Epithelial cell of esophagus (primary cell): ENCODE results near the gene CEP72.

Source experiments
- DNase-seq: peaks from one replicate; pipeline ENCODE4 v3.0.0; 2010; ENCODE audit warnings: low read depth
- H3K4me3 ChIP-seq: 2 replicates; pipeline ENCODE4 v1.5.1; 2011; ENCODE audit warnings: mild to moderate bottlenecking, low read length, control low read depth
- CTCF ChIP-seq: IDR thresholded peaks from 2 replicates; pipeline ENCODE4 v1.5.1; 2011; ENCODE audit warnings: low read depth, mild to moderate bottlenecking, low read length, control low read depth, inconsistent platforms; ENCODE audit not compliant: insufficient read depth; ENCODE audit errors: missing control alignments

Gene CEP72

DNA sequence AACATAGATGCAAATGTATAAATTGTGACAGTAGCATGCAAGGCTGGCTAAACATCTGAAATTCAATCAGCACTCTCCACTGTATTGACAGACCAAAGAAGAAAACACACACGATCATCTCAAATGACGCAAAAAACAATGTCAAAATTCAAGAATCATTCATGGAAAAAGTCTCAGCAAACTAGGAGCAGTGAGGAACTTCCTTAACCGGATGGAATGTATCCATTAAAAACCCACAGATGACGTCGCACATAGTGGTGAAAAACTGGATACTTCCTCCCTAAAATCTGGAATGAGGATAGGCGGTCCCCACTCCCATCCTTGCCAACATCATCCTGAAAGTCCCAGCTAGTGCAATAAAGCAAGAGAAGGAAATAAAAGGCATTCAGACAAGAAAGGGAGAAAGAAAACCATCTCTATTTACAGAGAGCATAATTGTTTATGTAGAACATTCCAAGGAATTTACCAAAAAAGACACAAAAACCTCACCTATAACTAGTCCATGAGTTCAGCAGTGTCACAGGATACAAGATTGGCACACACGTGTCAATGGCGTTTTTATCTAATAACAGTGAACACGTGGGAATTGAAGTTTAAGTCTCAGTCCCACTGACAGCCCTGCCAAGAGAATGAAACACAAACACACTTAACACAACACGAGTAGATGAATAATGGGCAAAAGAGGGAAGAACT is 14.1 kb upstream of the CEP72 start:
- H3K4me3 ChIP-seq, result no peak overlapping the region
- TF ChIP-seq CTCF, result no peak
- no peak for DNase-seq

- no peak for TF ChIP-seq CTCF
- no peak for DNase-seq
- no peak overlapping the region for H3K4me3 ChIP-seq
Measured at GRCh38 chr5:598564-598890, 13.6 kb upstream of the CEP72 start.

GRCh38 chr5:600886-601541 is 11.1 kb upstream of the CEP72 start:
- H3K4me3 ChIP-seq, result no peak overlapping the region
- no peak for DNase-seq
- TF ChIP-seq CTCF, result no peak

GRCh38 chr5:601771-602465 is 10.2 kb upstream of the CEP72 start:
- no peak overlapping the region for H3K4me3 ChIP-seq
- DNase-seq, result no peak
- TF ChIP-seq CTCF, result no peak

GRCh38 chr5:602466-603035 is 9.6 kb upstream of the CEP72 start:
- DNase-seq, result no peak
- H3K4me3 ChIP-seq, result no peak overlapping the region
- no peak for TF ChIP-seq CTCF

GRCh38 chr5:603081-603998 is 8.8 kb upstream of the CEP72 start:
- no peak for TF ChIP-seq CTCF
- no peak for DNase-seq
- no peak overlapping the region for H3K4me3 ChIP-seq
